H9 (cell line): ENCODE data around the gene ZNF526. TPM values are rescaled to one million over a fixed set of nuclear protein-coding genes. Genes with fewer than 3 reads are reported as not detected.

Source experiments
- DNase-seq: peaks from one replicate; pipeline ENCODE4 v3.0.0-alpha.2; 2017
- H2AFZ ChIP-seq: one replicate; pipeline ENCODE4 v1.6.1; 2013; ENCODE audit warnings: mild to moderate bottlenecking, low read length, control low read depth, moderate library complexity
- H2AK5ac ChIP-seq: 2 replicates; pipeline ENCODE4 v1.6.1; 2013; ENCODE audit warnings: low read length, control low read depth, mixed read lengths; ENCODE audit not compliant: insufficient read length
- H2BK120ac ChIP-seq: one replicate; pipeline ENCODE4 v1.6.1; 2013; ENCODE audit warnings: low read depth, mild to moderate bottlenecking, low read length, control low read depth, inconsistent platforms; ENCODE audit not compliant: poor library complexity, severe bottlenecking
- H2BK12ac ChIP-seq: 2 replicates; pipeline ENCODE4 v1.6.1; 2013; ENCODE audit warnings: low read length, control low read depth, mixed read lengths, low read depth; ENCODE audit not compliant: insufficient read length
- H2BK15ac ChIP-seq: 2 replicates; pipeline ENCODE4 v1.6.1; 2013; ENCODE audit warnings: low read depth, low read length, control low read depth
- H2BK20ac ChIP-seq: one replicate; pipeline ENCODE4 v1.6.1; 2013; ENCODE audit warnings: low read depth, mild to moderate bottlenecking, low read length, control low read depth, inconsistent platforms; ENCODE audit not compliant: poor library complexity, severe bottlenecking
- H2BK5ac ChIP-seq: 2 replicates; pipeline ENCODE4 v1.6.1; 2013; ENCODE audit warnings: low read length, control low read depth, mixed read lengths; ENCODE audit not compliant: insufficient read length
- H3K14ac ChIP-seq: 2 replicates; pipeline ENCODE4 v1.6.1; 2013; ENCODE audit warnings: low read length, control low read depth; ENCODE audit not compliant: insufficient read depth
- H3K18ac ChIP-seq: 2 replicates; pipeline ENCODE4 v1.6.1; 2013; ENCODE audit warnings: low read depth, mild to moderate bottlenecking, mixed read lengths, low read length, control low read depth; ENCODE audit not compliant: insufficient read length
- H3K23ac ChIP-seq: 2 replicates; pipeline ENCODE4 v1.6.1; 2013; ENCODE audit warnings: low read length, control low read depth, mixed read lengths, low read depth; ENCODE audit not compliant: insufficient read length
- H3K23me2 ChIP-seq: 2 replicates; pipeline ENCODE4 v1.6.1; 2013; ENCODE audit warnings: low read depth, mild to moderate bottlenecking, mixed read lengths, low read length, control low read depth; ENCODE audit not compliant: insufficient read length, poor library complexity, severe bottlenecking
- H3K27ac ChIP-seq: 2 replicates; pipeline ENCODE4 v1.5.1; 2013; ENCODE audit warnings: low read length, control low read depth, mixed read lengths, low read depth; ENCODE audit not compliant: insufficient read length
- H3K27me3 ChIP-seq: 2 replicates; pipeline ENCODE4 v1.6.1; 2013; ENCODE audit warnings: low read length, control low read depth, inconsistent platforms; ENCODE audit not compliant: insufficient read depth
- H3K4ac ChIP-seq: 2 replicates; pipeline ENCODE4 v1.6.1; 2013; ENCODE audit warnings: low read depth, mild to moderate bottlenecking, control low read depth, inconsistent platforms, low read length, moderate library complexity
- H3K4me1 ChIP-seq: 2 replicates; pipeline ENCODE4 v1.6.1; 2013; ENCODE audit warnings: low read length, control low read depth, inconsistent platforms; ENCODE audit not compliant: insufficient read depth
- H3K4me2 ChIP-seq: 2 replicates; pipeline ENCODE4 v1.6.1; 2013; ENCODE audit warnings: low read length, control low read depth, mixed read lengths; ENCODE audit not compliant: insufficient read length, insufficient read depth
- H3K56ac ChIP-seq: 2 replicates; pipeline ENCODE4 v1.6.1; 2013; ENCODE audit warnings: low read depth, mild to moderate bottlenecking, mixed read lengths, low read length, control low read depth; ENCODE audit not compliant: insufficient read length
- H3K79me1 ChIP-seq: 2 replicates; pipeline ENCODE4 v1.6.1; 2013; ENCODE audit warnings: low read depth, mild to moderate bottlenecking, moderate library complexity, low read length, control low read depth, inconsistent platforms; ENCODE audit not compliant: insufficient read depth, poor library complexity, severe bottlenecking
- H3K79me2 ChIP-seq: 2 replicates; pipeline ENCODE4 v1.6.1; 2013; ENCODE audit warnings: low read length, control low read depth, inconsistent platforms; ENCODE audit not compliant: insufficient read depth
- H3K9ac ChIP-seq: 2 replicates; pipeline ENCODE4 v1.6.1; 2013; ENCODE audit warnings: low read length, control low read depth, mixed read lengths; ENCODE audit not compliant: insufficient read length; ENCODE audit errors: extremely low read depth
- H3K9me3 ChIP-seq: one replicate; pipeline ENCODE4 v1.6.1; 2013; ENCODE audit warnings: low read depth, low read length, inconsistent platforms; ENCODE audit not compliant: control insufficient read depth
- H3T11ph ChIP-seq: one replicate; pipeline ENCODE4 v1.6.1; 2013; ENCODE audit warnings: mild to moderate bottlenecking, low read length, control low read depth, inconsistent platforms
- H4K20me1 ChIP-seq: one replicate; pipeline ENCODE4 v1.6.1; 2013; ENCODE audit not compliant: control insufficient read depth, insufficient read length, insufficient read depth
- H4K5ac ChIP-seq: 2 replicates; pipeline ENCODE4 v1.6.1; 2013; ENCODE audit warnings: low read depth, mild to moderate bottlenecking, mixed read lengths, low read length, control low read depth; ENCODE audit not compliant: insufficient read length
- H4K8ac ChIP-seq: replicated peaks from 2 replicates; pipeline ENCODE4 v1.6.1; 2013; ENCODE audit warnings: low read length, control low read depth, mixed read lengths, low read depth; ENCODE audit not compliant: insufficient read length
- H4K91ac ChIP-seq: 2 replicates; pipeline ENCODE4 v1.6.1; 2013; ENCODE audit warnings: low read depth, mild to moderate bottlenecking, moderate library complexity, mixed read lengths, low read length, control low read depth; ENCODE audit not compliant: insufficient read length
- H3K27ac Mint-ChIP-seq, 3 experiments: 2 replicates in 2 of 3; 3 replicates in 1 of 3; pipeline ENCODE4 v1.8.0; 2020 to 2021; ENCODE audit warnings: mixed read lengths in 3 of 3, mild to moderate bottlenecking in 1 of 3, moderate library complexity in 1 of 3
- H3K27me3 Mint-ChIP-seq: 2 replicates; pipeline ENCODE4 v1.8.0; 2021; ENCODE audit warnings: low read depth, mild to moderate bottlenecking, moderate library complexity, mixed read lengths
- H3K36me3 Mint-ChIP-seq, 3 experiments: 2 replicates in 2 of 3; 3 replicates in 1 of 3; pipeline ENCODE4 v1.8.0; 2020 to 2021; ENCODE audit warnings: low read depth in 3 of 3, mixed read lengths in 3 of 3; ENCODE audit not compliant: insufficient read depth in 1 of 3
- H3K4me1 Mint-ChIP-seq, 2 experiments: 2 replicates each; pipeline ENCODE4 v1.8.0; 2020; ENCODE audit warnings: mixed read lengths in 2 of 2
- H3K4me3 Mint-ChIP-seq, 2 experiments: 2 replicates in 1 of 2; 3 replicates in 1 of 2; pipeline ENCODE4 v1.8.0; 2020 to 2021; ENCODE audit warnings: mild to moderate bottlenecking in 2 of 2, mixed read lengths in 2 of 2, moderate library complexity in 1 of 2
- H3K9me3 Mint-ChIP-seq, 2 experiments: 2 replicates in 1 of 2; 3 replicates in 1 of 2; pipeline ENCODE4 v1.8.0; 2020; ENCODE audit warnings: mild to moderate bottlenecking in 2 of 2, mixed read lengths in 2 of 2, moderate library complexity in 1 of 2
- WGBS: extraction: QIAGEN DNeasy Blood & Tissue Kit; methylation state at CpG from one replicate; pipeline ENCODE4 v1.1.7; 2013; ENCODE audit warnings: missing lambda C conversion rate, low lambda C conversion rate, mixed read lengths; ENCODE audit not compliant: insufficient read length; ENCODE audit errors: extremely low coverage; 5-methylcytosine and 5-hydroxymethylcytosine counted together
- total RNA-seq: library from RNA; stranded (reverse); gene quantifications from 2 replicates; pipeline ENCODE4 v1.2.1, GENCODE V29; 2021
- TF ChIP-seq, protein P1 (sequence below): fragments of 200-600 bp; sonication (generic); conservative IDR thresholded peaks from 3 replicates; pipeline ENCODE4 v1.8.0; 2021; ENCODE audit warnings: antibody characterized with exemption, mild to moderate bottlenecking

Gene ZNF526
- total RNA-seq, 1 experiment from 2014 or later = 20.5 TPM

DNA sequence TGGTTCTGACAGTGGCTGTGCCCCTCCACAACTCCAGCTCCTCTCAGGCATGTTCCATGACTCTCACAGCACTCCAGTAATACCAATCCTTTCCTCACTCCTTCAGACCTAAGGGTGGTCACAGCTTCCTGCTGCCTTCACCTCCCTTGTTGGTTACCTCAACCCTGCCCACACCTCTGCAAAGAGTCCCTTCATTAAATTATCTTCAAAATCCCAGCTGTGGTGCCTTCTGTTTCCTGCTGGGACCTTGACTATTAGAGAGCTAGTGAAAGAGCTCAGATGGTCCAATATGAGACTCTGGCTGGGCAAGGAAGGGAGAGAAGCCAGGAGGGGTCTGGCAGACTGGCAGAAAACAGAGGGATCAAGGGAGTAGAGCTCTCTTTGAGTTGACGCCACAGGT lies 28.8 kb upstream of the ZNF526 start:
- H3K9me3 Mint-ChIP-seq = peaks cover 6 to 8% of the 10 kb centered on the region in 2 experiments; a peak in 4 of 5 replicates
- Histone ChIP-seq H4K5ac (no peak overlapping the region), H2BK15ac (no peak overlapping the region), H2BK120ac (no peak overlapping the region), H2AK5ac (no peak overlapping the region), H3K9me3 (no peaks in the 10 kb centered on the region), H3K4me1 (no peaks in the 10 kb centered on the region; the same call in 1 of the 2 replicates), H3K79me1 (no peaks in the 10 kb centered on the region), H3K23me2 (no peaks in the 10 kb centered on the region), H3K27me3 (no peaks in the 10 kb centered on the region), H3T11ph (no peak overlapping the region), H3K4me2 (no peak overlapping the region), H3K14ac (no peak overlapping the region), H4K8ac (no peak overlapping the region), H3K4ac (no peak overlapping the region), H4K91ac (no peak overlapping the region), H3K18ac (no peak overlapping the region), H3K9ac (no peak overlapping the region), H2AFZ (no peak overlapping the region), H2BK5ac (no peak overlapping the region), H4K20me1 (no peaks in the 10 kb centered on the region), H3K27ac (no peak overlapping the region), H3K23ac (no peak overlapping the region), H3K79me2 (no peaks in the 10 kb centered on the region), H3K56ac (no peak overlapping the region), H2BK20ac (no peak overlapping the region), H2BK12ac (no peak overlapping the region)
- peaks cover 5 to 16% (median 10%) of the 10 kb centered on the region in 3 experiments; a peak in 6 of 7 replicates for H3K36me3 Mint-ChIP-seq
- no CpG with 5 or more reads among the region's 1 CpG for WGBS
- DNase-seq = no peak
- H3K27me3 Mint-ChIP-seq = peaks cover 32% of the 10 kb centered on the region
- no peak overlapping the region for H3K27ac Mint-ChIP-seq
- peaks cover 0 to 3% of the 10 kb centered on the region in 2 experiments; a peak in 2 of 4 replicates for H3K4me1 Mint-ChIP-seq
- H3K4me3 Mint-ChIP-seq = no peak overlapping the region
- TF ChIP-seq, protein P1, sequence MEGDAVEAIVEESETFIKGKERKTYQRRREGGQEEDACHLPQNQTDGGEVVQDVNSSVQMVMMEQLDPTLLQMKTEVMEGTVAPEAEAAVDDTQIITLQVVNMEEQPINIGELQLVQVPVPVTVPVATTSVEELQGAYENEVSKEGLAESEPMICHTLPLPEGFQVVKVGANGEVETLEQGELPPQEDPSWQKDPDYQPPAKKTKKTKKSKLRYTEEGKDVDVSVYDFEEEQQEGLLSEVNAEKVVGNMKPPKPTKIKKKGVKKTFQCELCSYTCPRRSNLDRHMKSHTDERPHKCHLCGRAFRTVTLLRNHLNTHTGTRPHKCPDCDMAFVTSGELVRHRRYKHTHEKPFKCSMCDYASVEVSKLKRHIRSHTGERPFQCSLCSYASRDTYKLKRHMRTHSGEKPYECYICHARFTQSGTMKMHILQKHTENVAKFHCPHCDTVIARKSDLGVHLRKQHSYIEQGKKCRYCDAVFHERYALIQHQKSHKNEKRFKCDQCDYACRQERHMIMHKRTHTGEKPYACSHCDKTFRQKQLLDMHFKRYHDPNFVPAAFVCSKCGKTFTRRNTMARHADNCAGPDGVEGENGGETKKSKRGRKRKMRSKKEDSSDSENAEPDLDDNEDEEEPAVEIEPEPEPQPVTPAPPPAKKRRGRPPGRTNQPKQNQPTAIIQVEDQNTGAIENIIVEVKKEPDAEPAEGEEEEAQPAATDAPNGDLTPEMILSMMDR = no peak
